ENCODE results near the gene NOC4L. TPM values are rescaled to one million over a fixed set of nuclear protein-coding genes. Genes with fewer than 3 reads are reported as not detected.

Gene NOC4L
- polyA plus RNA-seq, 3 donors = 7.3 to 18.0 (median 17.9) TPM

- H3K4me1 ChIP-seq (ENCODE audit: control insufficient read depth in 1 of 2, insufficient read depth in 2 of 2, low read length in 2 of 2) = peaks cover 4 to 7% of the 10 kb centered on the region in 2 donors
- 76% methylated on average over 21 of the region's 21 CpGs for WGBS (ENCODE audit: insufficient coverage)
- no peak overlapping the region for H3K9ac ChIP-seq (ENCODE audit: insufficient read depth, low read length, poor library complexity, severe bottlenecking)
- H3K27ac ChIP-seq (ENCODE audit: low read depth in 1 of 2, low read length in 2 of 2) = no peak overlapping the region
- Mint-ChIP-seq H3K36me3 (peaks cover 0 to 19% of the 10 kb centered on the region in 2 donors), H3K4me3 (peak overlapping the region in 1 of 2 donors; percentile 74), H3K4me1 (peaks cover 7% of the 10 kb centered on the region), H3K27ac (peak overlapping the region in 2 of 7 donors; percentile 49 to 61), H3K9me3 (peaks cover 0 to 5% (median 0%) of the 10 kb centered on the region in 7 donors), H3K27me3 (ENCODE audit: low read depth in 3 of 3) (peaks cover 0 to 5% (median 2%) of the 10 kb centered on the region in 3 donors)
- H2AFZ ChIP-seq (ENCODE audit: insufficient read depth, low read depth, low read length, poor library complexity, severe bottlenecking) = no peak overlapping the region
- peak overlapping the region in 1 of 3 experiments; percentile 35 for H3K4me3 ChIP-seq (replicated peaks in 1 of 3; ENCODE audit: low read depth in 2 of 3, low read length in 3 of 3)
- no peaks in the 10 kb centered on the region for H4K20me1 ChIP-seq (ENCODE audit: insufficient read depth, low read length)
- H3K27me3 ChIP-seq (ENCODE audit: control insufficient read depth in 2 of 2, insufficient read depth in 2 of 2, low read length in 2 of 2) = no peaks in the 10 kb centered on the region
- H3K79me2 ChIP-seq (ENCODE audit: insufficient read depth, low read length) = no peaks in the 10 kb centered on the region
- DNase-seq = no peak
- intact Hi-C loops (cut with micrococcal nuclease) = loop anchor here in 1 of 2 donors (5.0 kb wide), 1 partner anchor 463 kb away; the partner anchor contains the start of gene P2RX2
- H3K36me3 ChIP-seq (replicated peaks in 1 of 2; ENCODE audit: control insufficient read depth in 1 of 2, insufficient read depth in 2 of 2, low read length in 2 of 2) = peaks cover 15 to 45% of the 10 kb centered on the region in 2 donors
- H3K9me3 ChIP-seq (replicated peaks in 1 of 2; ENCODE audit: control insufficient read depth in 1 of 2, insufficient read depth in 1 of 2, low read length in 2 of 2) = no peaks in the 10 kb centered on the region
- TF ChIP-seq, protein P1, sequence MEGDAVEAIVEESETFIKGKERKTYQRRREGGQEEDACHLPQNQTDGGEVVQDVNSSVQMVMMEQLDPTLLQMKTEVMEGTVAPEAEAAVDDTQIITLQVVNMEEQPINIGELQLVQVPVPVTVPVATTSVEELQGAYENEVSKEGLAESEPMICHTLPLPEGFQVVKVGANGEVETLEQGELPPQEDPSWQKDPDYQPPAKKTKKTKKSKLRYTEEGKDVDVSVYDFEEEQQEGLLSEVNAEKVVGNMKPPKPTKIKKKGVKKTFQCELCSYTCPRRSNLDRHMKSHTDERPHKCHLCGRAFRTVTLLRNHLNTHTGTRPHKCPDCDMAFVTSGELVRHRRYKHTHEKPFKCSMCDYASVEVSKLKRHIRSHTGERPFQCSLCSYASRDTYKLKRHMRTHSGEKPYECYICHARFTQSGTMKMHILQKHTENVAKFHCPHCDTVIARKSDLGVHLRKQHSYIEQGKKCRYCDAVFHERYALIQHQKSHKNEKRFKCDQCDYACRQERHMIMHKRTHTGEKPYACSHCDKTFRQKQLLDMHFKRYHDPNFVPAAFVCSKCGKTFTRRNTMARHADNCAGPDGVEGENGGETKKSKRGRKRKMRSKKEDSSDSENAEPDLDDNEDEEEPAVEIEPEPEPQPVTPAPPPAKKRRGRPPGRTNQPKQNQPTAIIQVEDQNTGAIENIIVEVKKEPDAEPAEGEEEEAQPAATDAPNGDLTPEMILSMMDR (IDR thresholded peaks at IDR 0.05) = no peak
- H3K4me2 ChIP-seq (replicated peaks; ENCODE audit: extremely low read depth, low read length, poor library complexity, severe bottlenecking) = peak overlapping the region; percentile 59
Measured at GRCh38 chr12:132154341-132154761, 10.1 kb downstream of the NOC4L start.

DNA sequence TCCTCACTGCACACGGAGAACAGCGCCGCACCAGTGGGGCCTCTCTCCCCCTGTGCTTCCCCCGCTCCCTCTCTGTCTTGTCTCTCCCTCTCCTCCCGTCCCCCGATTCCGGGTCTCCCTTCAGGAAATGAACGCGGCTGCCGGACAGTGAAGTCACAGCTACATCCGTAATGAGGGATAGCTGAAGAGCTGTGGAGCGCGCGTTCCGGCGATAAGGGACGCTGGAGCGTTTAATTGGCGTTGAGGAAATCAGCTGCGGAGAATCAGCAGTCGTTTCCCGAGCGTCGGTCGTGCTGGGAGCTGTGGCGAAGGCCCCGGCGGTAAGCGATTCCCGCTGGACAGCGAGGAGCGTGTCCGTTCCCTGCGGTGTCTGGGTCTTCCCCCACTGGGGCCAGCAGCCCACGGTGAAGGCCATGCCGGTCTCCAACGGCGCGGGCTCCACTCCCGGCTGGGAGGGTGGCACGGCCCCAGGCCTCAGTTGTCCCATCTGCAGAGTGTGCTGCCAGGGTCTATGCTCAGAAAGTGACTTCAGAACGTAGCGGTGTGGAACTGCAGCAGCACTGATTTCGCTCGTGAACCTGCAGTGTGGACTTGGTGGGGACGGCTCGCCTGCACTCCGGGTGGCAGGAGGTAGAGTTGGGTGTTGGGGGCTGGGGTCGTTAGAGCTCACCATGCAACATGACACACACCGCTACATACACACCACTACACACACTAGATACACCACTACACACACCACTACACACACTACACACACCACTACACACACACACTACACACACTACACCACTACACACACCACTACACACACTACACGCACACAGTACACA, 10.9 kb downstream of the NOC4L start:
- TF ChIP-seq, protein P1 (IDR thresholded peaks at IDR 0.05) = no peak
- no peak overlapping the region for H3K4me3 Mint-ChIP-seq
- H3K36me3 Mint-ChIP-seq = peaks cover 0 to 19% of the 10 kb centered on the region in 2 donors
- Histone ChIP-seq H3K4me1 (ENCODE audit: control insufficient read depth in 1 of 2, insufficient read depth in 2 of 2, low read length in 2 of 2) (peaks cover 4 to 7% of the 10 kb centered on the region in 2 donors), H3K27me3 (ENCODE audit: control insufficient read depth in 2 of 2, insufficient read depth in 2 of 2, low read length in 2 of 2) (no peaks in the 10 kb centered on the region), H3K4me2 (replicated peaks; ENCODE audit: extremely low read depth, low read length, poor library complexity, severe bottlenecking) (no peak overlapping the region), H3K9ac (ENCODE audit: insufficient read depth, low read length, poor library complexity, severe bottlenecking) (no peak overlapping the region), H4K20me1 (ENCODE audit: insufficient read depth, low read length) (no peaks in the 10 kb centered on the region), H3K79me2 (ENCODE audit: insufficient read depth, low read length) (no peaks in the 10 kb centered on the region), H3K4me3 (replicated peaks in 1 of 3; ENCODE audit: low read depth in 2 of 3, low read length in 3 of 3) (no peak overlapping the region), H3K27ac (ENCODE audit: low read depth in 1 of 2, low read length in 2 of 2) (no peak overlapping the region), H3K9me3 (replicated peaks in 1 of 2; ENCODE audit: control insufficient read depth in 1 of 2, insufficient read depth in 1 of 2, low read length in 2 of 2) (no peaks in the 10 kb centered on the region), H2AFZ (ENCODE audit: insufficient read depth, low read depth, low read length, poor library complexity, severe bottlenecking) (no peak overlapping the region), H3K36me3 (replicated peaks in 1 of 2; ENCODE audit: control insufficient read depth in 1 of 2, insufficient read depth in 2 of 2, low read length in 2 of 2) (peaks cover 15 to 45% of the 10 kb centered on the region in 2 donors)
- H3K9me3 Mint-ChIP-seq = peaks cover 0 to 5% (median 0%) of the 10 kb centered on the region in 7 donors
- peaks cover 7% of the 10 kb centered on the region for H3K4me1 Mint-ChIP-seq
- intact Hi-C loops (cut with micrococcal nuclease) = loop anchor here in 1 of 2 donors (5.0 kb wide), 1 partner anchor 462 kb away; the partner anchor contains the start of gene P2RX2
- H3K27ac Mint-ChIP-seq = peak overlapping the region in 1 of 7 donors; percentile 18
- no peak for DNase-seq
- H3K27me3 Mint-ChIP-seq (ENCODE audit: low read depth in 3 of 3) = peaks cover 0 to 7% (median 4%) of the 10 kb centered on the region in 3 donors
- WGBS (ENCODE audit: insufficient coverage) = 95% methylated on average over 36 of the region's 51 CpGs

All from CD14-positive monocyte (primary cell).